Measurements from ENCODE around the gene CDH6. TPM values are rescaled to one million over a fixed set of nuclear protein-coding genes. Genes with fewer than 3 reads are reported as not detected.
"Not testable (repeated sequence)": the region's sequence is repeated elsewhere in the genome, so short reads cannot be mapped to it uniquely, and the experiment has no call there.

CDH6 gene
- total RNA-seq, 4 donors from 2014 or later: 1.00 to 2.9 (median 1.4) TPM

- TF ChIP-seq POLR2A (IDR thresholded peaks at IDR 0.05): no peak
- TF ChIP-seq CTCF (IDR thresholded peaks at IDR 0.05 in 4 of 5, conservative IDR thresholded peaks at IDR 0.05 in 1 of 5): no peak
- H3K36me3 ChIP-seq: no peaks in the 10 kb centered on the region
- ATAC-seq (no peak), DNase-seq (no peak)
- H3K27ac ChIP-seq: no peak overlapping the region
- in situ Hi-C loops (cut with MboI; ENCODE audit: low sequenced_read_pairs in 4 of 4): no loop called here
- H3K4me3 ChIP-seq: no peak overlapping the region
- intact Hi-C loops (cut with DNase I; ENCODE audit: low total_unique reads): no loop called here
- no peaks in the 10 kb centered on the region for H3K27me3 ChIP-seq
- H3K4me1 ChIP-seq: no peaks in the 10 kb centered on the region
- H3K9me3 ChIP-seq: no peaks in the 10 kb centered on the region
Observed at GRCh38 chr5:31361234-31361633, 167.7 kb downstream of the CDH6 start.

- in situ Hi-C loops (cut with MboI; ENCODE audit: low sequenced_read_pairs in 4 of 4); DNase-seq; H3K9me3 ChIP-seq; ATAC-seq; H3K27ac ChIP-seq; H3K27me3 ChIP-seq; H3K4me1 ChIP-seq; intact Hi-C loops (cut with DNase I; ENCODE audit: low total_unique reads); H3K4me3 ChIP-seq; H3K36me3 ChIP-seq: not testable (repeated sequence)
Observed at GRCh38 chr5:31361704-31362528, 168.4 kb downstream of the CDH6 start.

GRCh38 chr5:31362529-31362900 lies 169.0 kb downstream of the CDH6 start:
- Histone ChIP-seq H3K4me1 (no peaks in the 10 kb centered on the region), H3K4me3 (no peak overlapping the region), H3K36me3 (no peaks in the 10 kb centered on the region), H3K27ac (no peak overlapping the region), H3K27me3 (no peaks in the 10 kb centered on the region), H3K9me3 (no peaks in the 10 kb centered on the region)
- DNase-seq (no peak), ATAC-seq (no peak)
- in situ Hi-C loops (cut with MboI; ENCODE audit: low sequenced_read_pairs in 4 of 4): no loop called here
- intact Hi-C loops (cut with DNase I; ENCODE audit: low total_unique reads): no loop called here
- TF ChIP-seq CTCF (IDR thresholded peaks at IDR 0.05 in 4 of 5, conservative IDR thresholded peaks at IDR 0.05 in 1 of 5) (no peak), POLR2A (IDR thresholded peaks at IDR 0.05) (no peak)

GRCh38 chr5:31362931-31363568 lies 169.6 kb downstream of the CDH6 start:
- TF ChIP-seq CTCF (IDR thresholded peaks at IDR 0.05 in 4 of 5, conservative IDR thresholded peaks at IDR 0.05 in 1 of 5): no peak
- no peak for TF ChIP-seq POLR2A (IDR thresholded peaks at IDR 0.05)
- in situ Hi-C loops (cut with MboI; ENCODE audit: low sequenced_read_pairs in 4 of 4): no loop called here
- no peaks in the 10 kb centered on the region for H3K4me1 ChIP-seq
- intact Hi-C loops (cut with DNase I; ENCODE audit: low total_unique reads): no loop called here
- no peaks in the 10 kb centered on the region for H3K36me3 ChIP-seq
- no peak overlapping the region for H3K27ac ChIP-seq
- H3K27me3 ChIP-seq: no peaks in the 10 kb centered on the region
- no peaks in the 10 kb centered on the region for H3K9me3 ChIP-seq
- no peak overlapping the region for H3K4me3 ChIP-seq
- DNase-seq (no peak), ATAC-seq (no peak)

- no peaks in the 10 kb centered on the region for H3K9me3 ChIP-seq
- no peak overlapping the region for H3K27ac ChIP-seq
- H3K27me3 ChIP-seq: no peaks in the 10 kb centered on the region
- in situ Hi-C loops (cut with MboI; ENCODE audit: low sequenced_read_pairs in 4 of 4) (no loop called here), intact Hi-C loops (cut with DNase I; ENCODE audit: low total_unique reads) (no loop called here)
- no peaks in the 10 kb centered on the region for H3K4me1 ChIP-seq
- ATAC-seq: no peak
- DNase-seq: no peak
- H3K36me3 ChIP-seq: no peaks in the 10 kb centered on the region
- TF ChIP-seq POLR2A (IDR thresholded peaks at IDR 0.05) (no peak), CTCF (IDR thresholded peaks at IDR 0.05 in 4 of 5, conservative IDR thresholded peaks at IDR 0.05 in 1 of 5) (no peak)
- no peak overlapping the region for H3K4me3 ChIP-seq
Observed at GRCh38 chr5:31364881-31365636, 171.6 kb downstream of the CDH6 start.
